HL-60/S4 (cell line): ENCODE results near the gene RASA3.

Experiments used
- in situ Hi-C: fragments of 300-500 bp; cut with MboI; formaldehyde crosslinking; loops from 2 replicates; pipeline ENCODE4 v1.14.3; 2022; ENCODE audit warnings: low sequenced_read_pairs

RASA3 gene

DNA sequence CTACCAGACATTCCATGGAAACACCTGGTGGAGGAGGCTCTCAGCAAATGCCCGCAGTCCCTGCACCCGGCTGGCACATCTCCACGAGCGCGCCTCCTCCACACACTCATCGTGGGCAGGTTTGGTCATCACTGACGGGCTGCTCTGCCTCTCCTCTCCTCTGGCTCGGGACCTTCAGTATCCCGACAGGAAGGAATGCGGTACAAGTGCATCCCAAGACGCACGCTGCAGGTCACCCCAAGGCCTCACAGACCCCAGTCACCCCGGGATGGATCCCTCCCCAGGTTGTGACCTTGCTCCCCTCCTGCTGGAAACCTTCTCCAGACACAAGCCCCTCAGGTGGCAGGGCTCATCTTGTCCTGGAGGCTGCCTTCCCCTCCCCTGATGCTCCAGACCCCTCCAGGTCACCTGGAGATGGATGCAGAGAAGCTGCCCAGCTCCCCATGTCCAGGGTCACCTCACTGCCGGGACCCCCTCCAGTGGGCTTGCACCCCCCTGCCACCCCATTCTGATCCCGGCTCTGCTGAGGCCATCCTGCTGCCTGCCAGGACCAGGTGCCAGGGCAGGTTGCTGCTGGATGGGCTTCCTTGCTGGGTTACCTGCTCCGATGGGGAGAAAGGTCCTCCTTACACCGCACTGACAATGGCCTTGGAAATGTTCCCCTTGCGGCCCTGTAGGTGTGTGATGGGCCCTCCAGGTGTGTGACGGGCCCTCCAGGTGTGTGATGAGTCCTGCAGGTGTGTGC, 188.4 kb downstream of the RASA3 start:
- in situ Hi-C loops = no loop called here

DNA sequence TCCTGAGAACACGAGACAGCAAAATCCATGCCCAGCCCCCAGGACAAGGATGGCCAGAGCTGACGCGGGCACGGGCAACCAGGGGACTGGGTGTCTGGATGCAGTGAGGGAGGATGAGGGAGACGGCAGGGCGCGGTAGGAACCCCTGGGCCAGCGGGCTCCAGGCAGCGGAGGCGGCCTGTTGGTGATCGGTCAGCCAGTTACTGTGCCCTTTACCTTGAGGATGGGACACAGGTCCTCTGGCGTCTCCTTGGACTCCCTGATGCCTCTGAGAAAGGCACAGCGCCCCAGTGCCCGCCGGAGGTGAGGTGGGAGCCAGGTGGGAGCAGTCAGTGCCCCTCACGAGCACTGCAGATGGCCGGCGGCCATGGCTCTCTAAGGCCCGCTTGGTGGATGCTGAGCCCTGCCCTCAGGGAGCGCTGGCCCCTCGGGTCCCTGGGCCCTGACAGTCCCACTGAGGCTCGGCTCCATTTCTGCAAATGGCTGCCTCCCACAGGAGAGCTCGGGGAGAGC, 189.8 kb downstream of the RASA3 start:
- in situ Hi-C loops = no loop called here

DNA sequence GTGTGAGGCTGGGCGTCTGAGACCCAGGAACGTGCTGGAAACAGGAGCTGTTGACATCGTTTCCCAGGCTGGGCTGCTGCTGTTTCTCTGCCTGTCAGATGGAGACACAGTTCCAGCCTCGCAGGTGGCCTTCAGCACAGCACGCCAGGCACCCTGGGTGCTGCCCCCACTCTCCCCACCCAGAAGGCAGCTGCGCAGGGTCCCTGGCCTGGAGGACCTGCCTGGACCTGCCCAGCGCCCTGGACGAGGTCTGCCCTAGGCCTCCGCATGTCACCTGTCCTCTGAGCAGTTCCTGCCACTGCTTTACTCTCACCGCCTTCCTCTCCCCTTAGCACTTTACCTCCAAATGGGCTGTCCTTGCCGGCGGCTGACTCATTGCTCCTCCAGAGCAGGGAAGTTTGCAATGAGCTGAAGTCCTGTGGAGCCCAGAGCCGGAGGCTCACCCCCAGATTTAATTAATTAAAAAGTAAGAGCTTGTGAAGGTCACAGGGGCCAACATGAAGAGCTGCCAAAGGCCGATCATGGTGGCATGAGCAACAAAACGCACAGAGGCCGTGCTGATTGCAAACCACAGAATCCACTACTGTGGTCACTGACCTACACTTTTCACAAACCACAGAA, 190.7 kb downstream of the RASA3 start:
- in situ Hi-C loops = no loop called here

DNA sequence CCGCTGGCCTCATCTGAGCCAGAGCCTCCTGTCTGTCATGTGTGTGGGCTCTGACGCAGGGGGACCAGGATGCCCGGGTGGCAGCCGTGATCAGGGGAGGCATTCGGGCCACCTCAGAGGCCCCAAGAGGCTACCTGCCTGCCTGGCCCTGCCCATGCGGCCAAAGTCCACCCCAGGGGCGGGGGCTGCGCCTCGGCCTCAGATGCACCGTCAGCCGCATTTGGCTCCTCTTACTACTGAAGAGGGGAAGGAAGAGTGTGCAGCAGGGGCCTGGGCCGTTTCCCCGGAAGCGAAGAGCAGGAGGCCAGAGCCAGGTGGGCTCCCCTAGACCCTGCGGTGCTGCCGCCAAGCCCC, 192.5 kb downstream of the RASA3 start:
- in situ Hi-C loops = no loop called here

DNA sequence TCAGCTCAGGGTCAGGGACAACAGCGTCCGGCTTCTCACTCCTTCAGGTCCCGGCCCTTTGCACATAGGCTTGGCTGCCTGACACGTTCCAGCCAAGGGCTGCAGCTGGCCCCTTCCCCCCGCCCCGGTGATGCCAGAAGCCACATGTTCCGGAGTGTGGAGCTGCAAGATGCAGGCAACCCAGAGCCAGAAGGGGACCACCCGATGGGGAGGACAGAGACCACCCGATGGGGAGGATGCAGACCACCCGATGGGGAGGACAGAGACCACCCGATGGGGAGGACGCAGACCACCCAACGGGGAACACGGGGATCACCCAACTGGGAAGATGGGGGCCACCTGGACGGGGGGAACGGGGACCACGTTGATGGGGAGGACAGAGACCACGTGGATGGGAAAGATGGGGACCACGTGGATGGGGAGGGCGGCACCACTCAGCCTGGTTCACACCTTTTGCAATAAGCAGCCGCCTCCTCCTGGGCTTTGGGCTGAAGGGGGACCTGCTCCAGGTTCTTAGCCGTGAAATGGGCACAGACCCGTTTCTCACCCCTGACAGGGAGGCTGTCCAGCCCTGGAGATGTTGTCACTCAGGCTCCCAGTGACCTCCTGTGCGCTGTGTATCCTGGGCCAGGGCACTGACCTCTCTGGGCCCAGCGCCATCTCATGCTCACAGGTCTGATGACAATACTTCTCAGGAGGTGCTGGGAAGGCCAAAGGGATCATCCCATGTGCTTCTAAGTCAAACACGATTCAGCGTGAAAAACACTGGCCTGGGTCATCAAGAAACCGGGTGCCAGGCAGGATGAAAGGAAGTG, 193.1 kb downstream of the RASA3 start:
- in situ Hi-C loops = no loop called here

DNA sequence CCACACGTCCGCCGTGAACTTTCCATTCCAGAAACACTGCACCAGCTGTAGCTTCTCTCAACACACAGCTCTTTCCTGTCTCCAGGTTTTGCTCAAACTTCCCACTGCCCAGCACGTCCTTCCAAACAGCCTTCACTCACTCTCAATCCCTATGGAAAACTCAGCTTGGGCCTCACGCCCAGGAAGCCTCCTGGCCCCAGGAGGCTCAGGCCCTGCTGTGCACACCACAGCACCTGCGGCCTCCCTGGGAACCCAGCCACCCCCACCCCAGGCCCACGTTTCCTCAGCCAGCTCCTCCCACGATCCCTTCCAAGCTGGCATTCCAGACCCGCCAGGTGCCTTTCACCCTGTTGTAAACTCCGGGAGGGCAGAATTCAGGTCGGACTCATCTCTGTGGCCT, 193.7 kb downstream of the RASA3 start:
- in situ Hi-C loops = no loop called here

DNA sequence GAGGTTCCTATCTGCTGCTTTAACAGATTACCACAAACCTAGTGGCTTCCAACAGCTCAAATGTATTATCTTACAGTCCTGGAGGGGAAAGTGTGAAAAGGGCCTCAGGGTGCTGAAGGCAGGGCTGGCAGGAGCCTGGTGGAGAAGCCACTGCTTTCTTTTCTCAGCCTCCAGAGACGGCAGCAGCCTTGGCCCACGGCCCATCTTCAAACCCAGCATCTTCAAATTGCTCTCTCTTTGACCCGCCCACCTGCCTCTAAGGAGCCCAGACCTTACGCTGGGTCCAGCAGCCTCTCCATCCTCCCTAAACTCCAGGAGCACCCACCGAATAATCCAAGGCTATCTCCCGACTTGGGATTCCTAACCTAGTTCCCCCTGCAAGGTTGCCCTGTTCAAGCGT, 194.2 kb downstream of the RASA3 start:
- in situ Hi-C loops = no loop called here

DNA sequence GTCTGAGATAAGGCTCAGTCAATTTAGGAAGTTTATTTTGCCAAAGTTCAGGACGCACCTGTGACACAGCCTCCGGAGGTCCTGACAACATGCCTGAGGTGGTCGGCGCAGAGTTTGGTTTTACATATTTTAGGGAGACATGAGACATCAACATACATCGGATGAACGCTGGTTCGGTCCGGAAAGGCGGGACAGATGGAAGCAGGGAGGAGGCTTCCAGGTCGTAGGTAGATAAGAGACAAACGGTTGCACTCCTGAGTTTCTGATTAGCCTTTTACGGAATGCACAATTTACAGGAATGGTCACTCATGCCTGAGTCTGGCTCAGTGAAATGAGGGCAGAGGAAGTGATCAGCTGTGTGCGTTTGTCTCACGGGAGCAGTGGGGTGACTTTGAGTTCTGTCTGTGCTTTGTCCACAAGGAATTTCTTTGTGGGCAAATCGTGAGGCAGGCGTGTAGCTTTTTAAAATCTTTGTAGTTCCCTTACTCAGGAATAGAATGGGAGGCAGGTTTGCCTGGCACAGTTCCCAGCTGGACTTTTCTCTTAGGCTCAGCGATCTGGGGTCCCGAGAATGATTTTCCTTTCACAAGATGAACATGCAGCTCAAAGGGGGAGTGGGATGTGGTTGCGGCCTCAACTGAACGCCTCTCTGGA, 194.8 kb downstream of the RASA3 start:
- in situ Hi-C loops = no loop called here

DNA sequence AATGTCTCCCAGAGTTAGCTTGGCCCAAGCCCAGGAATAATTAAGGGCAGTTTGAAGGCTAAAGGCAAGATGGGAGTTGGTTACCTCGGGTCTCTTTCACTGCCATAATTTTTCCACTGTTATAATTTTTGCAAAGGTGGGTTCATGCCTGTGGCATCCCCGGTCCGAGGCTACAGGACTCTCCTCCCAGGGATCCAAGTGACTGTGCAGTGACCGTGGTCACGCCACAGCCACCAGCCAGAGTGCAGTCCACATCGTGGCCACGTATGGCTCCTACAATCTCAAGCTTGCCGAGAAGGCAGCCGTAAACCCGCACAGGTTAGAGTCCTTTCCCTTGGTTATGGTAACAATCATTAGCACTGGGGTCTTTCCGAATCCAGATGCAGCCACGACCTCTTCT, 195.3 kb downstream of the RASA3 start:
- in situ Hi-C loops = no loop called here

DNA sequence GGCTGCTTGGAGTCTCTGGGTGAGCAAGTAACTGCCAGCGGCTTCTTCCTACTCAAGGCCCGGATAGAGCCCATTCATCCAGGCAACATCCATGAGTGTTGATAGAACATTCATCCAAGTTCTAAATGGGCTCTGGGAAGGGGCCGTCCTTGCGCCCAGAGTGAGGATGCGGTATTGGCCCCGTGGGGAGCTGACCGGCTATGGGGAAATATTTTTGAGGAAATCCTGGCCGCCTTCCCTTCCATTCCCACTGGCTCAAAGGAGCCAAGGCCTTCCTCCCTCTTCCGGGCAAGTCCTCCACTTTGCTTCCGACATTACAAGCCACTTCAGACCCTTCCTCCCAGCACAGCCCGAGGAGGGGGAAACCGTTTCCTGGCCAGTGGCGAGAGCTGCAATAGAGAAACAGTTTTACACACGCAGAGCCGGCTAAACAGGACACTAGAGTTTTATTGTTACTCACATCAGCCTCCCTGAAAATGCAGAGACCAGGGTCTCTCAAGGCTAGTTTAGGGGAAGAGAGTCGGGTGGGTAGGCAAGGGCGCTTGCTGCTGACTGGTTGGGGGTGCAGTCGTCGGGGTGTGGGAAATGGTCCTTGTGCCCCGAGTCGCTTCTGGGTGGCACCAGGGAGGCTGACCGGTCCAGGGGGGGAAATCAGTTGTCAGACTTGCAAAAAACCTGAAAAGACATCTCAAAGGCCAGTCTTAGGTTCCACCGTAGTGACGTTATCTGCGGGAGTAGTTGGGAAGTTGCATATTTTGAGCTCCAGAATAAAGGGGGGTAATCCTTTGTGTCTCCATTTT, 196.1 kb downstream of the RASA3 start:
- in situ Hi-C loops = no loop called here

DNA sequence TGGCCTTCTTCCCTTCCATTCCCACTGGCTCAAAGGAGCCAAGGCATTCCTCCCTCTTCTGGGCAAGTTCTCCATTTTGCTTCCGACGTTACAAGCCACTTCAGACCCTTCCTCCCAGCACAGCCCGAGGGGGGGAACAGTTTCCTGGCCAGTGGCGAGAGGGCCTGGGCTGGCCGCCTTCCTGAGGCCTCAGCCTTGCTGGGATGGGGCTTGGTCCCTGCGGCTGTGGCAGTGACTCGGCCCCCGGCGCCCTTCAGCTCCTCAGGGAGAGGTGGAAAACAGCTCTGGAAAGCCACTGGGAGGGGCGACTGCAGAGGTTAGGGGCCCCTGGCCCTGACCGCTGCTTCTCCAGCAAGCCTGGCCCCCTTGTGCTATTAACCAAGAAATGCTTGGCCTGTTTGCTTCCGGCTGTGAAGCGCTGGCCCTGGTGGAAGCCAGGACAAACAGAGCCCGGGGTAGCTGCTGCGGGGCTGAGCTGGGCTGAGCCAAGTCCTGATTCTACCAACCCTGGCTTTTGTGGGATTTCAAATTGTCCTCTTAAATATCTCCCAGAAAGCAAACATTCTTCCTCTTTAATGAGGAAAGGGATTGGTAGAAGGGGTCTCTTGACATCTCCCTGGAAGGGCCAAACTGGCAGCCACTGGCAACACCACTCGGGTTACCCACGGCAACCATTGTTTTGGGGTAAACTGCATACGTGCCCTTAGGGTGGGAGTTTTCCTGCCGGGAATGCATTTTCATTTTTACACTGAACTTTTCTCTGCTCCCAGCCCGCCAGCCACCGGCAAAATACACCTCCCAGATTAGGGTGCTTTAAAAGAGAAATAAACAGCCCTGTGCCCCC, 197.2 kb downstream of the RASA3 start:
- in situ Hi-C loops = no loop called here

DNA sequence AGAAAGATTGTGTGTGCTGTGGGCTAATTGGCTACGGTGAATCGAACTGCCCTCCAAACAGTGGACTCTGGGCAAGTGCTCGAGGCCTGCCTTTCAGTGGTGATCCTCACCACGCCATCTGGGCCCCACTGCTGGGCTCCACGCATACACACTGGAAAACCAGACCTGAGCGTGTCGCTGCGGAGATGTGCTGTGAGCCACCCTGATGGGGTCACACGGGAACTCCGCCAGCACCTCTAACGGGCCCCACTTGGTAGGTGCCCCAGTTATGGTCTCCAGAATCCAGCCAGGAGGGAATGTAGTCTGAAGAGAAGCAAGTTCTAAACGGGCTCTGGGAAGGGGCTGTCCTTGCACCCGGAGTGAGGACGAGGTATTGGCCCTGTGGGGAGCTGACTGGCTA, 197.8 kb downstream of the RASA3 start:
- in situ Hi-C loops = no loop called here

DNA sequence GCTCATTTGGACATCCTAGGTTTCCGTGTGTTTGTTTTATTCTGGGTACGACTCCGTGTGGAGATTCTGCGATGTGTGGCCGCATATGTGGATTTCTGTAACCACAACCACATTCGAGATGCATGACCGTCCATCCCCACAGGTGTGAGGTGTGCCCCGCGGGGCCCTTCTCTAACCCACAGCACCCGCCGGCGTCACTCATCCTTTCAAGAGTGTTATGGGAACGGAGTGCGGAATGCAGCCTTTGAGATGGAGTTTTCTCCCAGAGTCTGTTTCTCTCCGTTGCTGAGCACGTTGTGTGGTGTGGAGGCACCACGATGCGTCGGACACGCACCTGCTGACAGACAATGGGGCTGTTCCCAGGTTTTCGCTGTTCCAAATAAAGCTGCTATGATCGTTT, 198.5 kb downstream of the RASA3 start:
- in situ Hi-C loops = no loop called here

DNA sequence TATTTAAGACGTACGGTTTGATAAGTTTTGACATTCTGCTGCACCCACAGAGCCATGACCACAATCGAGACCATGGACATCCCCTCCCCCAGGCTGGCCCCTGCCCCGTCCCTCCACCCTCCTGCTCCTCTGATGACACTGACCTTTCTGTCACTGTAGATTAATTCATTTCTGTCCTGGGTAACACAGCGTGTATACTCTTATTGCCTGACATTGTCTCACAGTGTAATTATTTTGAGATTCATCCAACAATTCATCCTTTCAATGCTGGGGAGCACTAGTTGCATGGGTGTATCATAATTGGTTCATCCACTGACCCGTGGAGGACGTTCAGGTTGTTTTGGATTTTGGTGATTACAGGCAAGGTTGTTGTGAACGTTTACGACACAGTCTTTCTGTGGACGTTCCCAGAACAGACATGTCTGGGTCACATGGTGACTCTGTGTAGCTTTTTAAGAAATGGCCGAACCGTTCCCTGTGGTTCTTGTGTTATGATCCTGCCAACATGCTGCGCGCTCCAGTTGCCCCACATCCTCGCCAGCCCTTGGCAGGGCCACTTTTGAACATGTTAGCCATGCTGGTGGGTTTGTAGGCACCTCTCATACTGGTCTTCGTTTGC, 200.5 kb downstream of the RASA3 start:
- in situ Hi-C loops = no loop called here

DNA sequence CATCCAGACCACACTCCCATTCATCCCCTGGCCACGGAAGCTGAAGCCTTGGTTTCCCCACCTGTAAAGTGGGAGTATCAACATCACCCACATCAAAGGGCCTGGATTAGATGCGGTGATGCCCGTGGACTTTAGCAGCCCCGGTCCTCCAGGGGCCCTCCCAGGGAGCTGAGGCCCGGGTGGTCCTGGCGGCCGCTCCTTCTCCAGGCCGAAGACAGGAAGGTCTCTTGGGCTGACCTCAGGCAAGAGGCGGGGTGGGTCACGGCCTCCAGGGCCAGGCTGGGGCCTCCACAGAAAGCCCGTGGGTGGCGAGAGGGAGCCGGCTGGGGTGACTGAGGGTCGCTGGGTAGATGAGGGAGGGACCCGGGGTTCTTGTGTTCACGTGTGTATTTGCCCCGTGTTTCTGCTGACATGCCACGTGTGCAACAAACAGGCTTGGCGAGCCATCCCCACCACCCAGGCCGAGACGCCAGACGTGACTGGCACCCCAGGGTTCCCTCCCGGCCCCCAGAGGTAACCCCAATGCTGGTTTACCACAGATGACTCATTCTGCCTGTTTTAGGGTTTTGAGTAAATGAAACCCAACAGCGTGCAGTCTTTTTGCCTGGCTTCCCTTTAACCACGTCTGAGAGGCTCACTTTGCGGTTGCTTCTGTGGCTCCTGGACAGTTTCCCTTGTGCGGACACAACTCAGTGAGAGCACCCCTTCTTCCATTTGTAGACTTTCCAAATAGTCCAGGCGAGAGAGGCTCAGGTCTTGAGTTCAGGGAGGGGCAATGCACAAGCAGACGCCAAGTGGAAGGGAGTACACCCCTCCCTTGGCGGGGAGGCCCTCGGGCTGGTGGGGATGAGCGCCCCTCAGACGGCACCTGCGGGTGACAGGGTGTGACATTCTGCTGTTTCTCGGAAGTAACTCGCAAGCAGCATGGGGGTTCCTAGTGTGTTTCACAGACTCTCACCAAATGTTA, 201.5 kb downstream of the RASA3 start:
- in situ Hi-C loops = no loop called here

DNA sequence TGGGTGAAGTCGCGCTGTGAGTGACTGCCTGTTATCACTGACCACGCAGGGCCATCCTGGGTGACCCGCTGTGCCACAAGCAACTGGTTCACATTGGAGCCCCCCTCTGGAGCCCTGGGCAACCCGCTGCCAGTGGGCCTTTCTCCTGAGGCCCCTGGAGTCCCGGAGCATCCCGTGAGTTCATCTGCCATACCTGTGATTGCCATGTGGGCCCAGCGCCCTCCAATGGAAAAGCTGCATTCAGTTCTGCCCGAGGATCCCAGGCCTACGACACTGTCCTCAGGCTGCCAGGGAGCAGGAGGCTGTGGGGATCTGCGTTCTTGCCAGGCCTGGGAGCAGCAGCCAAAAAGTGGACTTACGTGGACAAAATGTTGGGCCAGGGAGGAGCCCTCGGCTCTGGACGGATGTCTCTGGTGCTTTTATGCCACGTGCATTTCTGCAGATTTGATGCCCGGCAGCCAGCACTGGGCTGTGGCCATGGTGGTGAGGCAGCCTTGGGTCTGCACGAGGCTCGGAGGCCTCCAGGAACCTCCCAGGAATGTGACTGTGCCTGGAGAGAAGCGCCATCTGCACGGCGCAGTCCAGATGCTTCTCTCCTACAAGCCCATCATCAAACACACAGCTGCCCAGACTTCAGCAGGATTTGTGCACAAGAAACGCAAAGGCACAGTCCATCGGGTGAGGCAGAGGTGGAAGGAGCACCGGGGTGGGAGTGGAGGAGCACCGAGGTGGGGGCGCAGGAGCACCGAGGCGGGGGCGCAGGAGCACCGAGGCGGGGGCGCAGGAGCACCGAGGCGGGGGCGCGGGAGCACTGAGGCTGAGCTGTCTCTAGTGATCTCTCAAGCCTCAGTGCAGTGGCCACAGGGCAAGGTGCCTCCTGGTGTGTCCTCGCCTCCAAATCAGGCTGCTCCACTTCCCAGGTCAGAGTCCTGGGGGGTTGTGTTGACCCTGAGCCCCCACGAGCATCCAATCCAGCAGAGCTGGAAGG, 202.5 kb downstream of the RASA3 start:
- in situ Hi-C loops = no loop called here
